K562 (cell line): ENCODE results near the gene KCNQ5. TPM values are rescaled to one million over a fixed set of nuclear protein-coding genes. Genes with fewer than 3 reads are reported as not detected.

Source experiments
- ATAC-seq: fragments of 200-7000 bp; cut with Tn5 transposase; 3 replicates; pipeline ENCODE4 v1.9.1; 2020; ENCODE audit warnings: moderate library complexity
- BruUV-seq: library from RNA; stranded (reverse); fragments of 400-500 nt; replicated peaks from 2 replicates; lab custom pipeline; 2021; lab: Mats Ljungman, UMichigan
- CTCF ChIA-PET: fragments of 300-600 bp; formaldehyde crosslinking; extraction: SDS; loops from one replicate; lab custom pipeline; 2021; ENCODE audit warnings: low intra/inter-chr PET ratio; lab: Yijun Ruan, JAX
- POLR2A ChIA-PET: fragments of 300-600, 350-650 bp; sonication (Branson Sonifier 250); formaldehyde crosslinking; extraction: SDS; loops from one replicate; lab custom pipeline; 2021; ENCODE audit warnings: antibody characterized with exemption, inconsistent platforms; lab: Yijun Ruan, JAX
- DNase-seq, 4 experiments: peaks; one replicate each; pipeline versions ENCODE4 v3.0.0 to v3.0.0-alpha.2; 2011 to 2018; ENCODE audit warnings: low spot score in 3 of 4, mixed read lengths in 3 of 4; ENCODE audit errors: extremely low read depth in 1 of 4
- FAIRE-seq: peaks from 2 replicates; lab custom pipeline; 2011; peaks lifted over from hg19 to GRCh38; lab: Jason Lieb, UNC
- H2AFZ ChIP-seq: 2 replicates; pipeline ENCODE4 v1.6.0; 2011; ENCODE audit warnings: low read depth, low read length, control low read depth, inconsistent platforms
- H3K27ac ChIP-seq: fragments of 200-600 bp; 3 replicates; pipeline ENCODE4 v1.8.0; 2011; ENCODE audit warnings: low read depth, mild to moderate bottlenecking, control low read depth, inconsistent platforms, low read length, moderate library complexity, mixed read lengths; ENCODE audit errors: extremely low read depth
- H3K27me3 ChIP-seq, 2 experiments: fragments of 300-600 bp in 1 of 2; 2 replicates in 1 of 2; 3 replicates in 1 of 2; pipeline versions ENCODE4 v1.6.0 to v1.8.0; 2011; ENCODE audit warnings: inconsistent platforms in 2 of 2, low read length in 2 of 2, mild to moderate bottlenecking in 1 of 2, mixed read lengths in 1 of 2, moderate library complexity in 1 of 2; ENCODE audit not compliant: control insufficient read depth in 2 of 2, insufficient read depth in 2 of 2
- H3K36me3 ChIP-seq: fragments of 300-600 bp; 3 replicates; pipeline ENCODE4 v1.8.0; 2011; ENCODE audit warnings: mild to moderate bottlenecking, low read length, inconsistent platforms; ENCODE audit not compliant: control insufficient read depth, insufficient read depth
- H3K4me1 ChIP-seq, 2 experiments: fragments of 200-600 bp in 1 of 2; replicated peaks in 1 of 2; 2 replicates in 1 of 2; 3 replicates in 1 of 2; pipeline versions ENCODE4 v1.5.1 to v1.8.0; 2011; ENCODE audit warnings: inconsistent platforms in 2 of 2, low read length in 2 of 2, mild to moderate bottlenecking in 1 of 2, mixed read lengths in 1 of 2, moderate library complexity in 1 of 2; ENCODE audit not compliant: control insufficient read depth in 2 of 2, insufficient read depth in 2 of 2
- H3K4me2 ChIP-seq: 2 replicates; pipeline ENCODE4 v1.6.1; 2011; ENCODE audit warnings: low read length, control low read depth, inconsistent platforms, mixed read lengths; ENCODE audit not compliant: insufficient read depth
- H3K4me3 ChIP-seq: fragments of 200-600 bp; sonication (generic), shearing (Covaris generic); 2 replicates; pipeline ENCODE4 v1.5.1; 2016; ENCODE audit warnings: control low read depth, inconsistent platforms
- H3K79me2 ChIP-seq: fragments of 200-600 bp; 3 replicates; pipeline ENCODE4 v1.8.0; 2011; ENCODE audit warnings: low read length, inconsistent platforms; ENCODE audit not compliant: control insufficient read depth, insufficient read depth
- H3K9ac ChIP-seq, 2 experiments: 2 replicates each; pipeline versions ENCODE4 v1.6.0 to v1.6.1; 2011; ENCODE audit warnings: low read depth in 2 of 2, low read length in 2 of 2, control low read depth in 1 of 2, inconsistent platforms in 1 of 2, mild to moderate bottlenecking in 1 of 2, mixed read lengths in 1 of 2; ENCODE audit not compliant: insufficient read depth in 1 of 2
- H3K9me1 ChIP-seq: one replicate; pipeline ENCODE4 v1.6.0; 2011; ENCODE audit warnings: inconsistent platforms, mild to moderate bottlenecking, low read length, moderate library complexity; ENCODE audit not compliant: control insufficient read depth, insufficient read depth
- H3K9me3 ChIP-seq: replicated peaks from 2 replicates; pipeline ENCODE4 v1.5.1; 2011; ENCODE audit warnings: low read depth, low read length, inconsistent platforms; ENCODE audit not compliant: control insufficient read depth, insufficient read depth
- H4K20me1 ChIP-seq: replicated peaks from 2 replicates; pipeline ENCODE4 v1.6.1; 2011; ENCODE audit warnings: low read length, inconsistent platforms, mixed read lengths; ENCODE audit not compliant: control insufficient read depth, insufficient read depth
- CEBPG ChIP-seq, 3 experiments: fragments of 200-800 bp in 1 of 3; sonication (Bioruptor generic) in 1 of 3; sonication (generic) in 1 of 3; formaldehyde crosslinking in 1 of 3; IDR thresholded peaks in 2 of 3; conservative IDR thresholded peaks in 1 of 3; 2 replicates each; pipeline versions ENCODE4 v1.6.1 to v1.8.0; 2016 to 2022; ENCODE audit warnings: missing compliant biosample characterization in 2 of 3, missing genetic modification characterization in 2 of 3, mild to moderate bottlenecking in 1 of 3, missing genetic modification reagents in 1 of 3
- MEIS2 ChIP-seq: fragments of 450-650 bp; IDR thresholded peaks from 2 replicates; pipeline ENCODE4 v1.6.1; 2014; ENCODE audit warnings: mild to moderate bottlenecking; ENCODE audit not compliant: partially characterized antibody
- ZNF24 ChIP-seq: fragments of 450-650 bp; IDR thresholded peaks from 2 replicates; pipeline ENCODE4 v1.6.1; 2016
- WGBS: fragments of 100-300 bp; shearing (Covaris generic); methylation state at CpG from one replicate; pipeline ENCODE4 v1.1.6; 2016; ENCODE audit warnings: low coverage, mixed read lengths; ENCODE audit not compliant: insufficient coverage; ENCODE audit errors: missing lambda C conversion rate; 5-methylcytosine and 5-hydroxymethylcytosine counted together
- in situ Hi-C: fragments of 300-500 bp; cut with MboI; formaldehyde crosslinking; loops from 4 replicates; pipeline ENCODE4 v1.15.0; 2018; ENCODE audit warnings: inconsistent platforms, mixed read lengths
- intact Hi-C: fragments of 100-400 bp; cut with micrococcal nuclease; formaldehyde crosslinking; loops from 2 replicates; pipeline ENCODE4 v1.14.2; 2022
- polyA plus RNA-seq, 8 experiments: library from polyadenylated mRNA; depleted of rRNA in 4 of 8; stranded (reverse) in 5 of 8; unstranded in 3 of 8; fragments of >200 nt; fragmentation: Nextera tagmentation in 2 of 8; fragmentation: Illumina TruSeq in 1 of 8; extraction: Ambion mirVana in 2 of 8; extraction: Trizol in 1 of 8; gene quantifications; 2 replicates each; pipeline versions ENCODE4 v1.2.1 to v1.2.3, GENCODE V29; 2011 to 2014; ENCODE audit warnings: inconsistent platforms in 1 of 8, missing spikeins in 1 of 8
- total RNA-seq, 7 experiments: library from RNA; depleted of rRNA in 6 of 7; stranded (reverse); fragments of >200 nt in 6 of 7; fragmentation: Illumina TruSeq in 2 of 7; extraction: Trizol in 2 of 7; gene quantifications; 2 replicates each; pipeline versions ENCODE4 v1.2.1 to v1.2.3, GENCODE V29; 2011 to 2021; ENCODE audit warnings: low replicate concordance in 1 of 7
- TF ChIP-seq, protein P1 (sequence below): fragments of 450-650 bp; IDR thresholded peaks from 2 replicates; pipeline ENCODE4 v1.6.1; 2014; ENCODE audit warnings: low read depth, mild to moderate bottlenecking, moderate library complexity, borderline replicate concordance
- TF ChIP-seq, protein P2 (sequence below), 2 experiments: fragments of 450-650 bp in 1 of 2; sonication (generic) in 1 of 2; formaldehyde crosslinking in 1 of 2; IDR thresholded peaks in 1 of 2; conservative IDR thresholded peaks in 1 of 2; 2 replicates each; pipeline versions ENCODE4 v1.6.1 to v1.8.1; 2016 to 2023; ENCODE audit warnings: mild to moderate bottlenecking in 2 of 2, moderate library complexity in 2 of 2, inconsistent platforms in 1 of 2, missing genetic modification reagents in 1 of 2

KCNQ5 gene
- total and polyA plus RNA-seq, 9 of the 15 experiments (the other 6 are each of a cell fraction or from before 2014, with no cell fraction given): 0.31 to 5.9 (median 2.6) TPM

DNA sequence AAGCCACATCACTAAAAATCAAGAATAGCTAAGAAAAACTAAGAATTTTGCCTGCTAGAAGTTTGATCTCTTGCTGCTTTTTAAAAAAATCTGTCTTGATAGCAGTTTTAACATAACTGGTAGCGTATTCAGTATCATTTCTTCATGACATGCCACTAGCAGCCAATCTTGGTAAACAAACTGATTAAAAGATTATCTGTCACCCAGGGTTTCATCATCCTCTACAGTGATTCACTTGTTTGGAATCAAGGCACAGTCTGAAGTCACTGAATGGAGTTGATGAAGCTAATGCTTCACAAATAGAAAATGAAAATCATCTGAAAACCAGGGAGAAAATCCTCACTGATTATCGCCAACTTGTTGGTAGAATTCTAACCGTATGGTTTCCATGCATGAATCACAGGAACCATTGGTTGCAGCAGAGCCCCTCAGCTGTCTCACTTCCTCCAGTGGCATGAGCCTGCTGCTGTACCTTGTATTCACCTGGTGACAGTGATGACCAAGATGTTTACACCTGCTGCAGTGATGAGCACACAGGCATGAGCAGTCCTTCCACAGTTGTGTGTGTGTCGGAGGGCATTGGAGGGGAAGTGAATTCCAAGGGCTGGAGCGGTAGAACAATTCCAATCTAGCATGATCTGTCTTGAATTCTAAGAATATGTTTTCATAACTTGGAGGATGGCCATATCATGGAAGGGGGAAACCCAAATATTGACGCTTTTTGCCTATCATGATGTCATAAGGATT lies 328.4 kb downstream of the KCNQ5 start:
- CTCF ChIA-PET: no interaction called here
- Histone ChIP-seq H2AFZ (no peak overlapping the region), H3K4me2 (no peak overlapping the region), H3K36me3 (no peaks in the 10 kb centered on the region), H3K9me3 (no peaks in the 10 kb centered on the region), H3K9ac (no peak overlapping the region), H3K4me1 (peaks cover 0 to 6% of the 10 kb centered on the region in 2 experiments; a peak in 2 of 5 replicates), H3K27me3 (no peaks in the 10 kb centered on the region), H3K79me2 (no peaks in the 10 kb centered on the region), H3K4me3 (no peak overlapping the region), H4K20me1 (no peaks in the 10 kb centered on the region), H3K27ac (no peak overlapping the region), H3K9me1 (no peaks in the 10 kb centered on the region)
- in situ Hi-C loops: no loop called here
- POLR2A ChIA-PET: no interaction called here
- DNase-seq (no peak), ATAC-seq (no peak), FAIRE-seq (no peak)
- TF ChIP-seq MEIS2 (peak; percentile 2), ZNF24 (peak; percentile 87; the same call in 1 of the 2 replicates), CEBPG (CRISPR knock-in tag; IDR thresholded peaks at IDR 0.05) (no peak), CEBPG (tag; conservative IDR thresholded peaks at IDR 0.05 in 1 of 2, IDR thresholded peaks at IDR 0.05 in 1 of 2) (peak in 1 of 2 experiments; percentile 83; a peak in 2 of 4 replicates)
- TF ChIP-seq, protein P1, sequence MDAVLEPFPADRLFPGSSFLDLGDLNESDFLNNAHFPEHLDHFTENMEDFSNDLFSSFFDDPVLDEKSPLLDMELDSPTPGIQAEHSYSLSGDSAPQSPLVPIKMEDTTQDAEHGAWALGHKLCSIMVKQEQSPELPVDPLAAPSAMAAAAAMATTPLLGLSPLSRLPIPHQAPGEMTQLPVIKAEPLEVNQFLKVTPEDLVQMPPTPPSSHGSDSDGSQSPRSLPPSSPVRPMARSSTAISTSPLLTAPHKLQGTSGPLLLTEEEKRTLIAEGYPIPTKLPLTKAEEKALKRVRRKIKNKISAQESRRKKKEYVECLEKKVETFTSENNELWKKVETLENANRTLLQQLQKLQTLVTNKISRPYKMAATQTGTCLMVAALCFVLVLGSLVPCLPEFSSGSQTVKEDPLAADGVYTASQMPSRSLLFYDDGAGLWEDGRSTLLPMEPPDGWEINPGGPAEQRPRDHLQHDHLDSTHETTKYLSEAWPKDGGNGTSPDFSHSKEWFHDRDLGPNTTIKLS: no peak
- TF ChIP-seq, protein P2, sequence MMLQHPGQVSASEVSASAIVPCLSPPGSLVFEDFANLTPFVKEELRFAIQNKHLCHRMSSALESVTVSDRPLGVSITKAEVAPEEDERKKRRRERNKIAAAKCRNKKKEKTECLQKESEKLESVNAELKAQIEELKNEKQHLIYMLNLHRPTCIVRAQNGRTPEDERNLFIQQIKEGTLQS (IDR thresholded peaks at IDR 0.05): peak; percentile 58; the same call in 1 of the 2 replicates
- TF ChIP-seq, protein P2 (CRISPR knock-in tag; conservative IDR thresholded peaks at IDR 0.05): no peak
- BruUV-seq: no TSS peak
- intact Hi-C loops: no loop called here
- WGBS: 22% methylated on average over 6 of the region's 6 CpGs
